COLO829 (cell line): Measurements from ENCODE around the gene TRAP1.

Source experiments
- DNase-seq: peaks from one replicate; pipeline ENCODE4 v3.0.0; 2012; ENCODE audit warnings: low spot score

TRAP1 gene

GRCh38 chr16:3713587-3714242 is 3.6 kb downstream of the TRAP1 start:
- DNase-seq: no peak

GRCh38 chr16:3712861-3713372 is 4.4 kb downstream of the TRAP1 start:
- DNase-seq: no peak

GRCh38 chr16:3706253-3707012 is 10.9 kb downstream of the TRAP1 start:
- DNase-seq: no peak

GRCh38 chr16:3702082-3702481 is 15.2 kb downstream of the TRAP1 start:
- DNase-seq: no peak

GRCh38 chr16:3701531-3701930 is 15.8 kb downstream of the TRAP1 start:
- no peak for DNase-seq

GRCh38 chr16:3698941-3699340 is 18.4 kb downstream of the TRAP1 start:
- no peak for DNase-seq

- no peak for DNase-seq
Measured at GRCh38 chr16:3696425-3697218, 20.7 kb downstream of the TRAP1 start.

GRCh38 chr16:3695610-3696369 is 21.5 kb downstream of the TRAP1 start:
- DNase-seq: no peak

GRCh38 chr16:3694051-3694450 is 23.3 kb downstream of the TRAP1 start:
- DNase-seq: no peak

- DNase-seq: no peak
Measured at GRCh38 chr16:3691761-3692160, 25.6 kb downstream of the TRAP1 start.

GRCh38 chr16:3690980-3691720 is 26.2 kb downstream of the TRAP1 start:
- no peak for DNase-seq

GRCh38 chr16:3690470-3690928 is 26.8 kb downstream of the TRAP1 start:
- DNase-seq: peak; percentile 93

GRCh38 chr16:3689731-3690130 is 27.6 kb downstream of the TRAP1 start:
- no peak for DNase-seq

GRCh38 chr16:3687792-3688191 is 29.5 kb downstream of the TRAP1 start:
- no peak for DNase-seq

- no peak for DNase-seq
Measured at GRCh38 chr16:3687021-3687420, 30.3 kb downstream of the TRAP1 start.

- DNase-seq: no peak
Measured at GRCh38 chr16:3681206-3681605, 36.1 kb downstream of the TRAP1 start.

- DNase-seq: no peak
Measured at GRCh38 chr16:3677994-3678393, 39.3 kb downstream of the TRAP1 start.

GRCh38 chr16:3675601-3676130 is 41.7 kb downstream of the TRAP1 start:
- no peak for DNase-seq

- DNase-seq: no peak
Measured at GRCh38 chr16:3674513-3675295, 42.6 kb downstream of the TRAP1 start.
